H9 (cell line): ENCODE results near the gene SWSAP1. TPM values are rescaled to one million over a fixed set of nuclear protein-coding genes. Genes with fewer than 3 reads are reported as not detected.
A peak's percentile ranks its signal among the peaks of the same experiment; 100 is the strongest.
"Not testable (repeated sequence)": the region's sequence is repeated elsewhere in the genome, so short reads cannot be mapped to it uniquely, and the experiment has no call there.

Experiments used
- DNase-seq: peaks from one replicate; pipeline ENCODE4 v3.0.0-alpha.2; 2017
- H2AFZ ChIP-seq: one replicate; pipeline ENCODE4 v1.6.1; 2013; ENCODE audit warnings: mild to moderate bottlenecking, low read length, control low read depth, moderate library complexity
- H2AK5ac ChIP-seq: 2 replicates; pipeline ENCODE4 v1.6.1; 2013; ENCODE audit warnings: low read length, control low read depth, mixed read lengths; ENCODE audit not compliant: insufficient read length
- H2BK120ac ChIP-seq: one replicate; pipeline ENCODE4 v1.6.1; 2013; ENCODE audit warnings: low read depth, mild to moderate bottlenecking, low read length, control low read depth, inconsistent platforms; ENCODE audit not compliant: poor library complexity, severe bottlenecking
- H2BK12ac ChIP-seq: 2 replicates; pipeline ENCODE4 v1.6.1; 2013; ENCODE audit warnings: low read length, control low read depth, mixed read lengths, low read depth; ENCODE audit not compliant: insufficient read length
- H2BK15ac ChIP-seq: 2 replicates; pipeline ENCODE4 v1.6.1; 2013; ENCODE audit warnings: low read depth, low read length, control low read depth
- H2BK20ac ChIP-seq: one replicate; pipeline ENCODE4 v1.6.1; 2013; ENCODE audit warnings: low read depth, mild to moderate bottlenecking, low read length, control low read depth, inconsistent platforms; ENCODE audit not compliant: poor library complexity, severe bottlenecking
- H2BK5ac ChIP-seq: 2 replicates; pipeline ENCODE4 v1.6.1; 2013; ENCODE audit warnings: low read length, control low read depth, mixed read lengths; ENCODE audit not compliant: insufficient read length
- H3K14ac ChIP-seq: 2 replicates; pipeline ENCODE4 v1.6.1; 2013; ENCODE audit warnings: low read length, control low read depth; ENCODE audit not compliant: insufficient read depth
- H3K18ac ChIP-seq: 2 replicates; pipeline ENCODE4 v1.6.1; 2013; ENCODE audit warnings: low read depth, mild to moderate bottlenecking, mixed read lengths, low read length, control low read depth; ENCODE audit not compliant: insufficient read length
- H3K23ac ChIP-seq: 2 replicates; pipeline ENCODE4 v1.6.1; 2013; ENCODE audit warnings: low read length, control low read depth, mixed read lengths, low read depth; ENCODE audit not compliant: insufficient read length
- H3K23me2 ChIP-seq: 2 replicates; pipeline ENCODE4 v1.6.1; 2013; ENCODE audit warnings: low read depth, mild to moderate bottlenecking, mixed read lengths, low read length, control low read depth; ENCODE audit not compliant: insufficient read length, poor library complexity, severe bottlenecking
- H3K27ac ChIP-seq: 2 replicates; pipeline ENCODE4 v1.5.1; 2013; ENCODE audit warnings: low read length, control low read depth, mixed read lengths, low read depth; ENCODE audit not compliant: insufficient read length
- H3K27me3 ChIP-seq: 2 replicates; pipeline ENCODE4 v1.6.1; 2013; ENCODE audit warnings: low read length, control low read depth, inconsistent platforms; ENCODE audit not compliant: insufficient read depth
- H3K4ac ChIP-seq: 2 replicates; pipeline ENCODE4 v1.6.1; 2013; ENCODE audit warnings: low read depth, mild to moderate bottlenecking, control low read depth, inconsistent platforms, low read length, moderate library complexity
- H3K4me1 ChIP-seq: 2 replicates; pipeline ENCODE4 v1.6.1; 2013; ENCODE audit warnings: low read length, control low read depth, inconsistent platforms; ENCODE audit not compliant: insufficient read depth
- H3K4me2 ChIP-seq: 2 replicates; pipeline ENCODE4 v1.6.1; 2013; ENCODE audit warnings: low read length, control low read depth, mixed read lengths; ENCODE audit not compliant: insufficient read length, insufficient read depth
- H3K56ac ChIP-seq: 2 replicates; pipeline ENCODE4 v1.6.1; 2013; ENCODE audit warnings: low read depth, mild to moderate bottlenecking, mixed read lengths, low read length, control low read depth; ENCODE audit not compliant: insufficient read length
- H3K79me1 ChIP-seq: 2 replicates; pipeline ENCODE4 v1.6.1; 2013; ENCODE audit warnings: low read depth, mild to moderate bottlenecking, moderate library complexity, low read length, control low read depth, inconsistent platforms; ENCODE audit not compliant: insufficient read depth, poor library complexity, severe bottlenecking
- H3K79me2 ChIP-seq: 2 replicates; pipeline ENCODE4 v1.6.1; 2013; ENCODE audit warnings: low read length, control low read depth, inconsistent platforms; ENCODE audit not compliant: insufficient read depth
- H3K9ac ChIP-seq: 2 replicates; pipeline ENCODE4 v1.6.1; 2013; ENCODE audit warnings: low read length, control low read depth, mixed read lengths; ENCODE audit not compliant: insufficient read length; ENCODE audit errors: extremely low read depth
- H3K9me3 ChIP-seq: one replicate; pipeline ENCODE4 v1.6.1; 2013; ENCODE audit warnings: low read depth, low read length, inconsistent platforms; ENCODE audit not compliant: control insufficient read depth
- H3T11ph ChIP-seq: one replicate; pipeline ENCODE4 v1.6.1; 2013; ENCODE audit warnings: mild to moderate bottlenecking, low read length, control low read depth, inconsistent platforms
- H4K20me1 ChIP-seq: one replicate; pipeline ENCODE4 v1.6.1; 2013; ENCODE audit not compliant: control insufficient read depth, insufficient read length, insufficient read depth
- H4K5ac ChIP-seq: 2 replicates; pipeline ENCODE4 v1.6.1; 2013; ENCODE audit warnings: low read depth, mild to moderate bottlenecking, mixed read lengths, low read length, control low read depth; ENCODE audit not compliant: insufficient read length
- H4K8ac ChIP-seq: replicated peaks from 2 replicates; pipeline ENCODE4 v1.6.1; 2013; ENCODE audit warnings: low read length, control low read depth, mixed read lengths, low read depth; ENCODE audit not compliant: insufficient read length
- H4K91ac ChIP-seq: 2 replicates; pipeline ENCODE4 v1.6.1; 2013; ENCODE audit warnings: low read depth, mild to moderate bottlenecking, moderate library complexity, mixed read lengths, low read length, control low read depth; ENCODE audit not compliant: insufficient read length
- H3K27ac Mint-ChIP-seq, 3 experiments: 2 replicates in 2 of 3; 3 replicates in 1 of 3; pipeline ENCODE4 v1.8.0; 2020 to 2021; ENCODE audit warnings: mixed read lengths in 3 of 3, mild to moderate bottlenecking in 1 of 3, moderate library complexity in 1 of 3
- H3K27me3 Mint-ChIP-seq: 2 replicates; pipeline ENCODE4 v1.8.0; 2021; ENCODE audit warnings: low read depth, mild to moderate bottlenecking, moderate library complexity, mixed read lengths
- H3K36me3 Mint-ChIP-seq, 3 experiments: 2 replicates in 2 of 3; 3 replicates in 1 of 3; pipeline ENCODE4 v1.8.0; 2020 to 2021; ENCODE audit warnings: low read depth in 3 of 3, mixed read lengths in 3 of 3; ENCODE audit not compliant: insufficient read depth in 1 of 3
- H3K4me1 Mint-ChIP-seq, 2 experiments: 2 replicates each; pipeline ENCODE4 v1.8.0; 2020; ENCODE audit warnings: mixed read lengths in 2 of 2
- H3K4me3 Mint-ChIP-seq, 2 experiments: 2 replicates in 1 of 2; 3 replicates in 1 of 2; pipeline ENCODE4 v1.8.0; 2020 to 2021; ENCODE audit warnings: mild to moderate bottlenecking in 2 of 2, mixed read lengths in 2 of 2, moderate library complexity in 1 of 2
- H3K9me3 Mint-ChIP-seq, 2 experiments: 2 replicates in 1 of 2; 3 replicates in 1 of 2; pipeline ENCODE4 v1.8.0; 2020; ENCODE audit warnings: mild to moderate bottlenecking in 2 of 2, mixed read lengths in 2 of 2, moderate library complexity in 1 of 2
- WGBS: extraction: QIAGEN DNeasy Blood & Tissue Kit; methylation state at CpG from one replicate; pipeline ENCODE4 v1.1.7; 2013; ENCODE audit warnings: missing lambda C conversion rate, low lambda C conversion rate, mixed read lengths; ENCODE audit not compliant: insufficient read length; ENCODE audit errors: extremely low coverage; 5-methylcytosine and 5-hydroxymethylcytosine counted together
- total RNA-seq: library from RNA; stranded (reverse); gene quantifications from 2 replicates; pipeline ENCODE4 v1.2.1, GENCODE V29; 2021
- TF ChIP-seq, protein P1 (sequence below): fragments of 200-600 bp; sonication (generic); conservative IDR thresholded peaks from 3 replicates; pipeline ENCODE4 v1.8.0; 2021; ENCODE audit warnings: antibody characterized with exemption, mild to moderate bottlenecking

The SWSAP1 gene
- total RNA-seq, 1 experiment from 2014 or later = 3.8 TPM

DNA sequence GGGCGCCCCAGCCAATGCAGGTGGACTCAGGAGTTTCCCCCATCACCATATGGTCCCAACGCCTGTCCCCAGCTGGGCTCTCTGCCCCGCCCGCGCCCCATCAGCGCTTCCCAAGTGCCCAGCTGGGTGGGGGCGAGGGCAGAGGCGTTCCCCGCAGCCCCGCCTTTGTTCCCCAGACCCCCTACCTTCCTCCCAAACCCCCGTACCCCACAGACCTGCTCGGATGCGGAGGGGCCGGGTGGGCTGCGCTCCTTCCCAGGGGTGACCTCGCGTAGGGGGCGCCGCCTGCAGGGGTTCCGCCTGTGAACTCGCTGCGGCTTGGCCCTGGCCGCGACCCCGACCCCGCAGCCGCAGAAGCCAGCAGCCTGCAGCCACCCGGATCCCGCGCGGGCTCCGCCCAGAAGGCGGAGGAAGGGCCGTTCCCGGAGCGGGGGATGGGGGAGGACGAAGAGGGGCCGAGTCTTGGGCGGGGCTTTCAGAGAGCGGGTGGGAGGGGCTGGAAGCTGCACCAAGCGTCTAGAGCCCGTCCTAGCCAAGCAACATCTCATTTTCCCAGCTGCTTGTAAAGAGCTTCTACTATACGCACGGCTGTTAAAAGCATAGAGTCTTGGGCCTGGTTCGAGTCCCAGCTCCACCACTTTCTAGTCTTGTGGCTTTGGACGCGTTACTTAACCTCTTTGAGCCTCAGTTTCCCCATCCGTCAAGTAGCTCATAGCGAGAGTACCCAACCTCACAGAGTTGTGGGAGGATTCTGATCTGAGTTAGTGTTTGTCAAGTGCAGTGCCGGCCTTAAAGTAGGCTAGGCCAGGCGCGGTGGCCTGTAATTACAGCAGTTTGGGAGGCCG is 35.0 kb upstream of the SWSAP1 start, which contains the start of gene RAB3D:
TSS of gene RAB3D (minus strand) at position 404 of the 845 bp plus-strand sequence. CDS start 2,258 bp downstream, outside the sequence.
- H3K36me3 Mint-ChIP-seq = peaks cover 11 to 37% (median 31%) of the 10 kb centered on the region in 3 experiments
- Histone ChIP-seq H3K56ac (no peak within 1 kb of the TSS), H2BK20ac (no peak within 1 kb of the TSS), H3K27ac (no peak within 1 kb of the TSS), H4K20me1 (no peaks in the 10 kb centered on the region), H4K5ac (no peak within 1 kb of the TSS), H2BK120ac (no peak within 1 kb of the TSS), H4K91ac (no peak within 1 kb of the TSS), H4K8ac (no peak within 1 kb of the TSS), H2AK5ac (no peak within 1 kb of the TSS), H2BK15ac (no peak within 1 kb of the TSS), H3K9me3 (no peaks in the 10 kb centered on the region), H3K4ac (no peak within 1 kb of the TSS), H3K14ac (peak within 1 kb of the TSS; percentile 11; the same call in 1 of the 2 replicates), H3K79me1 (no peaks in the 10 kb centered on the region), H3K23ac (no peak within 1 kb of the TSS), H3T11ph (no peak within 1 kb of the TSS), H3K9ac (no peak within 1 kb of the TSS), H2BK12ac (no peak within 1 kb of the TSS), H2AFZ (peak within 1 kb of the TSS; percentile 57), H3K79me2 (no peaks in the 10 kb centered on the region), H2BK5ac (no peak within 1 kb of the TSS), H3K18ac (peak within 1 kb of the TSS; percentile 72), H3K4me2 (peak within 1 kb of the TSS; percentile 45), H3K4me1 (no peaks in the 10 kb centered on the region), H3K27me3 (no peaks in the 10 kb centered on the region), H3K23me2 (peaks cover 8% of the 10 kb centered on the region)
- no CpG with 5 or more reads among the region's 53 CpGs for WGBS
- H3K27ac Mint-ChIP-seq = peak within 1 kb of the TSS in 2 of 3 experiments; percentile 20 to 65; a peak in 1 of 7 replicates
- TF ChIP-seq, protein P1, sequence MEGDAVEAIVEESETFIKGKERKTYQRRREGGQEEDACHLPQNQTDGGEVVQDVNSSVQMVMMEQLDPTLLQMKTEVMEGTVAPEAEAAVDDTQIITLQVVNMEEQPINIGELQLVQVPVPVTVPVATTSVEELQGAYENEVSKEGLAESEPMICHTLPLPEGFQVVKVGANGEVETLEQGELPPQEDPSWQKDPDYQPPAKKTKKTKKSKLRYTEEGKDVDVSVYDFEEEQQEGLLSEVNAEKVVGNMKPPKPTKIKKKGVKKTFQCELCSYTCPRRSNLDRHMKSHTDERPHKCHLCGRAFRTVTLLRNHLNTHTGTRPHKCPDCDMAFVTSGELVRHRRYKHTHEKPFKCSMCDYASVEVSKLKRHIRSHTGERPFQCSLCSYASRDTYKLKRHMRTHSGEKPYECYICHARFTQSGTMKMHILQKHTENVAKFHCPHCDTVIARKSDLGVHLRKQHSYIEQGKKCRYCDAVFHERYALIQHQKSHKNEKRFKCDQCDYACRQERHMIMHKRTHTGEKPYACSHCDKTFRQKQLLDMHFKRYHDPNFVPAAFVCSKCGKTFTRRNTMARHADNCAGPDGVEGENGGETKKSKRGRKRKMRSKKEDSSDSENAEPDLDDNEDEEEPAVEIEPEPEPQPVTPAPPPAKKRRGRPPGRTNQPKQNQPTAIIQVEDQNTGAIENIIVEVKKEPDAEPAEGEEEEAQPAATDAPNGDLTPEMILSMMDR = no peak
- DNase-seq = peak; percentile 96
- no peaks in the 10 kb centered on the region; a peak in 1 of 5 replicates for H3K9me3 Mint-ChIP-seq
- H3K4me1 Mint-ChIP-seq = peaks cover 8% of the 10 kb centered on the region in 2 experiments
- peaks cover 3% of the 10 kb centered on the region; the same call in 1 of the 2 replicates for H3K27me3 Mint-ChIP-seq
- peak within 1 kb of the TSS; percentile 74 to 89 for H3K4me3 Mint-ChIP-seq

DNA sequence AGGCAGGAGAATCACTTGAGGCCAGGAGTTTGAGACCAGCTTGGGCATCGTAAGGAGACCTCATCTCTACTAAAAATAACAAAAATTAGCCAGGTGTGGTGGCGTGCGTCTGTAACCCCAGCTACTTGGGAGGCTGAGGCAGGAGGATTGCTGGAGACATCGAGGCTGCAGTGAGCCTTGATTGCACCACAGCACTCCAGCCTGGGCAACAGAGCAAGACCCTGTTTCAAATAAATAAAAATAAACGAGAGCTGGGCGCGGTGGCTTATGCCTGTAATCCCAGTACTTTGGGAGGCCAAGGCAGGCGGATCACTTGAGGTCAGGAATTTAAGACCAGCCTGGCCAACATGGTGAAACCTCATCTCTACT is 34.4 kb upstream of the SWSAP1 start:
- not testable (repeated sequence) for H3K9me3 ChIP-seq, H4K8ac ChIP-seq, H3K23me2 ChIP-seq, H2BK5ac ChIP-seq, H3K27ac Mint-ChIP-seq, DNase-seq, H3K79me2 ChIP-seq, H2BK15ac ChIP-seq, H2BK12ac ChIP-seq, H4K20me1 ChIP-seq, H3K23ac ChIP-seq, H4K5ac ChIP-seq, H3K4me1 Mint-ChIP-seq, H3K27me3 ChIP-seq, H3K79me1 ChIP-seq, H2AK5ac ChIP-seq, H3K27ac ChIP-seq, H2AFZ ChIP-seq, H3K4me2 ChIP-seq, H3K4ac ChIP-seq, H2BK20ac ChIP-seq, H3K27me3 Mint-ChIP-seq, H3K56ac ChIP-seq, H3K9me3 Mint-ChIP-seq, H3T11ph ChIP-seq, H4K91ac ChIP-seq, H3K9ac ChIP-seq, H3K18ac ChIP-seq, H3K14ac ChIP-seq, H3K4me1 ChIP-seq, H2BK120ac ChIP-seq
- Mint-ChIP-seq H3K4me3 (peak overlapping the region; percentile 74 to 89; a peak in 4 of 5 replicates), H3K36me3 (peaks cover 9 to 32% (median 25%) of the 10 kb centered on the region in 3 experiments)
- WGBS = no CpG with 5 or more reads among the region's 8 CpGs
